GM18909 (cell line): Measurements from ENCODE around the gene P3H2.

Experiments used
- ATAC-seq: cut with Tn5 transposase; IDR thresholded peaks from one replicate; pipeline ENCODE4 v1.9.1; 2021; ENCODE audit warnings: mild to moderate bottlenecking; ENCODE audit not compliant: unreplicated experiment, poor library complexity

Gene P3H2

GRCh38 chr3:190027116-190027515, 93.6 kb downstream of the P3H2 start:
- ATAC-seq, result no peak

- no peak for ATAC-seq
Observed at GRCh38 chr3:190026154-190026553, 94.5 kb downstream of the P3H2 start.

GRCh38 chr3:190024912-190025311, 95.8 kb downstream of the P3H2 start:
- no peak for ATAC-seq

- no peak for ATAC-seq
Observed at GRCh38 chr3:190019844-190020243, 100.9 kb downstream of the P3H2 start.

- ATAC-seq, result no peak
Observed at GRCh38 chr3:190019006-190019405, 101.7 kb downstream of the P3H2 start.

GRCh38 chr3:190018460-190018859, 102.2 kb downstream of the P3H2 start:
- no peak for ATAC-seq

- no peak for ATAC-seq
Observed at GRCh38 chr3:190017521-190018288, 103.0 kb downstream of the P3H2 start.

- ATAC-seq, result no peak
Observed at GRCh38 chr3:190016966-190017365, 103.7 kb downstream of the P3H2 start.

- ATAC-seq, result no peak
Observed at GRCh38 chr3:190014940-190015339, 105.8 kb downstream of the P3H2 start.

- ATAC-seq, result no peak
Observed at GRCh38 chr3:190013943-190014924, 106.5 kb downstream of the P3H2 start.

GRCh38 chr3:190012784-190013183, 107.9 kb downstream of the P3H2 start:
- ATAC-seq, result no peak

GRCh38 chr3:190012314-190012782, 108.3 kb downstream of the P3H2 start:
- ATAC-seq, result no peak

GRCh38 chr3:190010486-190010885, 110.2 kb downstream of the P3H2 start:
- ATAC-seq, result no peak

- no peak for ATAC-seq
Observed at GRCh38 chr3:190009614-190010013, 111.1 kb downstream of the P3H2 start.

- ATAC-seq, result no peak
Observed at GRCh38 chr3:190008432-190008831, 112.3 kb downstream of the P3H2 start.

- ATAC-seq, result no peak
Observed at GRCh38 chr3:190005343-190006113, 115.2 kb downstream of the P3H2 start.

GRCh38 chr3:190004656-190005055, 116.0 kb downstream of the P3H2 start:
- ATAC-seq, result no peak

- ATAC-seq, result no peak
Observed at GRCh38 chr3:190003681-190004123, 117.0 kb downstream of the P3H2 start.

- no peak for ATAC-seq
Observed at GRCh38 chr3:190003068-190003467, 117.6 kb downstream of the P3H2 start.

GRCh38 chr3:190001426-190001825, 119.3 kb downstream of the P3H2 start:
- ATAC-seq, result no peak
